GM18870 (cell line): ENCODE measurements around the gene KLRG1.

Experiments
- ATAC-seq: cut with Tn5 transposase; IDR thresholded peaks from one replicate; pipeline ENCODE4 v1.9.1; 2021; ENCODE audit warnings: moderate library complexity; ENCODE audit not compliant: unreplicated experiment

Gene KLRG1

GRCh38 chr12:8985213-8985754, 4.1 kb upstream of the KLRG1 start:
- no peak for ATAC-seq

DNA sequence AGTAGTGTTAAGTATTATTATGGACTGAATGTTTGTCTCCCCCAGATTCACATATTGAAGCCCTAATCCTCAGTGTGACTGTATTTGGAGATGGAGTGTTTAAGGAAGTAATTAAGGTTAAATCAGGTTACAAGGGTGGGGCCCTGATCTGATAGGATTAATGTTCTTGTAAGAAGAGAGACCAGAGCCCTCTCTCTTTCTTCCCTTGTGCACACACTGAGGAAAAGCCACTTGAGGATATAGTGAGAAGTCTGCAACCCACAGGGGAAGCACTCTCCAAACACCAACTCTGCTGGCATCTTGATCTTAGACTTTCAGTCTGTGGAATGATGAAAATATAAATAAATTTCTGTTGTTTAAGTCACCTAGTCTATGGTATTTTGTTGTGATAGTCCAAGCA, 2.2 kb upstream of the KLRG1 start:
- ATAC-seq = no peak

DNA sequence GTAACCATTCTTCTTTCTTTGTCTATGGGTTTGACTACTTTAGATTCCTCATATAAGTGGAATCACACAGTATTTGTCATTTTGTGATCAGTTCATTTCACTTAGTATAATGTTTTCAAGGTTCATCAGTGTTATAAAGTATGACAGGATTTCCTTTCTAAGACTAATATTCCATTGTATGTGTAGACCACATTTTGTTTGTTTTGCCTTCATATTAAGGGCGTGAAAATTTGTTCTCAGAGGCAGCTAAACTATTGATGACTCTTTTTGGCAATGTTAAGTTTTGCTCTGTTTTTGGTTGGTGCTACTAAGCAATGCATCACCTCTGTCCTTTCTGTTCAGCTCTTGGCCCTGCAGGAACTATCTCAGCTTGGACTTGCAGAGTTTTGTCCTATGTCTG, 1.7 kb upstream of the KLRG1 start:
- ATAC-seq = no peak

DNA sequence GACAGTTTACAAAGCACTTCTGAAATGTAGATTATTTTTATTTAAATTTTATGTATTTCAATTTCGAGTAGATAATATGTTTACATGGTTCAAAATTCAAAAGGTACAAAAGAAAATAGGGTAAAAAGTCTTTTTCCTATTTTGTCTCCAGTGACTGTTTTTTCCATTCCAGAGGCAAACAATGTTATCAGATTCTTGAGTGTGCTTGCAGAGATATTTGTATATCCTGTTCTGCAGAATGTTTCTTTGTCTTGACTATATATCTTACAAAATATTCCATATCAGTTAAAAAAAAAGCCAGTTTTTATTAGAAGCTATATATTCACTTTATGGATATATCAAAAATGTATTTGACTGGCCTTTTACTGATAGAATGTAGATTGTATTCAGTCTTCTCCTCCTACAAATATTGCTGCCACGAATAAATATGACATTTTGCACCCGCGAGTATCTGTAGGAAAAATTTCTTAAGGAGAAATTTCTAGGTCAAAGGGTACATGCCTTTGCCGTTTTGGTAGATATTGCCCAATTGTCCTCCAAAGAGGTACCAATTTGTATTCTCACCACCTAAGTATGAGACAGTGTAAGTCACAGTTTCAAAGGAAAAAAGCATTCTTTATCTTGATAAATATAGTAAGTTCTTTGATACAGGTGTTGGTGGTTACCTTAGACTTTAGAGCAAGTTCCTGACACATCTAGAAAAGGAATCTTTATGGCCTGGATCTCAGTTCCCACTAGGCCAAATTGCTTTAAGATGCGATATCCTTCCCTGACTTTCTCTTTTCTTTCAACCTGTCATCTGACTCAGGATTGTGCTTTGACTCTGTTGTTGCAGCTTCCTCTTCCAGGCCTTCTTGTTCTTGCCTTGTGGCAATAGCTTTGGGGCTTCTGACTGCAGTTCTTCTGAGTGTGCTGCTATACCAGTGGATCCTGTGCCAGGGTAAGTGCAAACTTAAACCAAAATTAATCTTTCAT, 2.3 kb downstream of the KLRG1 start:
- ATAC-seq = no peak

DNA sequence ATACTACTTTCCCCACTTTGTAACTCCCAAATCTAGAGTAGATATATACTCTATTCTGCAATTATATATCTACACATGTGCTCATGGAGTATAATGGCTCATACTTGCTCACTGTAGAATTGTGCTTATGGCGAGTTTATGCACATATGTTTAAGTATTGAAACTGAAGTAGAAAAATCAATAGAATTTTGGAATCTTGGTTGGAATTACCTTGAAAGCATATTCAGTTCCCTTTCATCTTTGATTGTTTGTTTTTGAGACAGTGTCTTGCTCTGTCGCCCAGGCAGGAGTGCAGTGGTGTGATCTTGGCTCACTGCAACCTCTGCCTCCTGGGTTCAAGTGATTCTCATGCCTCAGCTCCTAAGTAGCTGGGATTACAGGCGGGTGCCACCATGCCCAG, 4.5 kb downstream of the KLRG1 start:
- no peak for ATAC-seq

GRCh38 chr12:8995021-8995775, 5.9 kb downstream of the KLRG1 start:
- no peak for ATAC-seq

DNA sequence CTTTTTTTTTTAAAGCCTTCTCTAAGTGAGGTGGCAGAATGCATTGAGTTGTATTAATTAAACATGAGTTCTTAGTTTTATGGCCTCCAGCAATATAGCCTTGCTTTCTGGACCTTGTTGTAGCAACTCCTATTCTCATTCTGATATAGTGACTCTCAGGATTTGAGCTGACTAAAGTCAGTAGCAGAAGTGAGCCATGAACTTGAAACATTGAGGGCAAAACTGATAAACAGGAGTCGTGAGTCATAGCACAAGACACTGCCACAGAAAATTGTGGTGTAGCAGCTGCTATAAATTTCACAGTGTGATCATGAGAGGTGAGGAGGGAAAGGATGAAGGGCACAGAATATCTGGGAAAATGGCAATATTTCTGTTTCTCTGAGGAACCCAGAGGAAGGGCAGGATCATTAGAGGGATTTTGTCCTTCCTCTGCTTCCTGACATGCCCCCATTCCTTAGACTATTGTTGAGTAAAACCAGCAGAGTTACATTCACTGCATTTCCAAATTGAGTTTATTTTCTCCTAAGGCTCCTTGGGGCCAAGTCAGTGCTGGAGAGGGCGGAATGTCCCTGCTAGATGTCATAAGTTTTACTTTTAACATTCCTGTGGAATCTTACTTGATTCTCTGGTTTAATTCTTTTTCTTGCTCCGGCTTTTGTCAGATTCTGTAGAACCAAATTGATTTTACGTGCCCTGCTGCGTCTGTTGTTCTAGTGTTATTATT, 7.5 kb downstream of the KLRG1 start:
- peak; percentile 92 for ATAC-seq

DNA sequence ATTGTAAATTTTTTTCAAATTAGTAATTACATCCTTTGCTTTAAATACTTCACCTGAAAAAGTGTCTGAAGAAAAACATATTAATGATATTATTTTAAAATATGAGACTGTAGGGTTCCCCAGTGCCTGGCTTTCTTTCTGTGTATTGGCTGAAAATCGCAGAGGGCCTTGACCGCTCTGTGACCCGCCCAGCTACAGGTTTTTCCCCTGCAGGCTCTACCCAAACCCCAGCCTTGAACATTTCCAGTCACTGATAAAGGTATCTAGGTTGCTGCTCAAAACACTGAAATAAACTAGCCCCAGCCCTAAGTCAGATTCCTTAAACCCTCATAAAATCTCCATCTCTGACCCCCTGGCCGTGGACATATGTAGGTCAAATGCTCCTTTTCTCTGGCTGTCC, 11.9 kb downstream of the KLRG1 start:
- ATAC-seq = no peak

- no peak for ATAC-seq
Observed at GRCh38 chr12:9002335-9002734, 13.0 kb downstream of the KLRG1 start.

GRCh38 chr12:9022592-9022991, 33.2 kb downstream of the KLRG1 start:
- ATAC-seq = no peak

- ATAC-seq = no peak
Observed at GRCh38 chr12:9024512-9024911, 35.2 kb downstream of the KLRG1 start.

DNA sequence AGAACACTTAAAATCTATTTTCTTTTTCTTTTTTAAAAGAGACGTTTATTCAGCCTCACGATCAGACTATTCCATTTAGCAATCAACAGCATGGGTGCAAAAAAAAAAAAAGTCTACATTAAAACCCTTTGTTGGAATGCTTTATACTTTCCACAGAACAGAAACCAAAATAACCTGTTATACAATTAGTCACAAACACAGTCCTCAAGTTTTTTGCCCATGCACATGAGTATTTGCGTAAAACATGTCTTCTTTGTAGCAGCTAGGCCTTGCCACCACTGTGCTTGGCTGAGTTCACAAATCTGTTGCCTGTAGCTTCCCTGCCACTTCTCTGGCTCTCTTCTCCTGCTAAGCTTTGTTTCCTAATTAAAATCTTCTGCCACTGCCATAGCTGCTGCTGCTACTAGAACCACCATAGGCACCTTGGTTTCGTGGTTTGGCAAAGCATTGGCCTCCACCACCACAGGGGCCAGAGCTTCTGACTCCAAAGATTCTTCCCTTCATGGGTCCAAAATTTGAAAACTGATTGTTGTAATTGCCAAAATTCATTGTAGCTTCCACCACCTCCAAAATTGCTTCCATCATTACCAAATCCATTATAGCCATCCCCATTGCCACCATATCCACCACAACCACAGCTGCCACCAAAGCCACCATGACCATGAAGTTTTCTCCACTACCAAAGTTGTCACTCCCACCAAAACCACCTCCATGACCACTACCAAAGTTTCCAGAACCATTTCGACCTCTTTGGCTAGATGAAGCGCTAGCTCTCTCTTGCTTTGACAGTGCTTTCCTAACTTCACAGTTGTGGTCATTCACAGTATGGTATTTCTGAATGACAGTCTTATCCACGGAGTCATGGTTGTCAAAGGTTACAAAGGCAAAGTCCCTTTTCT, 38.1 kb downstream of the KLRG1 start:
- no peak for ATAC-seq

DNA sequence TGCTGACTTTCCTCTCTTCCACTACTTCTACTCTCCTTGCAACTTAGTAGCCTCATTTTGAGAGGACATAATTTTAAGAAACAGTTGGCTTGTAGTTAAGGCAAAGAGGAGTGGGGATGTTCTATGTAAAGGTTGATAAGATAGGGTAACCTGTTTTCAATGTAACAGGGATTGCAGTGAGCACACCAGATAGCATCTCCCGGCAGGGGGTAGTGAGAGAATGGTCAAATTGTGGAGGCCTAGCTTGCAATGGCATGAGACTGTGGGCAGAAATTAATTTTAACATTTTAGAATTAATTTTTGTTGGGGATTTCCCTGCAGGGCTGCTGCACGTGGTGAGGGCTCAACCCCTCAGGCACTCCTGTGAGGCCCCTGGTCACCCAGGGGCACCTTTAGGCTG, 41.4 kb downstream of the KLRG1 start:
- no peak for ATAC-seq

DNA sequence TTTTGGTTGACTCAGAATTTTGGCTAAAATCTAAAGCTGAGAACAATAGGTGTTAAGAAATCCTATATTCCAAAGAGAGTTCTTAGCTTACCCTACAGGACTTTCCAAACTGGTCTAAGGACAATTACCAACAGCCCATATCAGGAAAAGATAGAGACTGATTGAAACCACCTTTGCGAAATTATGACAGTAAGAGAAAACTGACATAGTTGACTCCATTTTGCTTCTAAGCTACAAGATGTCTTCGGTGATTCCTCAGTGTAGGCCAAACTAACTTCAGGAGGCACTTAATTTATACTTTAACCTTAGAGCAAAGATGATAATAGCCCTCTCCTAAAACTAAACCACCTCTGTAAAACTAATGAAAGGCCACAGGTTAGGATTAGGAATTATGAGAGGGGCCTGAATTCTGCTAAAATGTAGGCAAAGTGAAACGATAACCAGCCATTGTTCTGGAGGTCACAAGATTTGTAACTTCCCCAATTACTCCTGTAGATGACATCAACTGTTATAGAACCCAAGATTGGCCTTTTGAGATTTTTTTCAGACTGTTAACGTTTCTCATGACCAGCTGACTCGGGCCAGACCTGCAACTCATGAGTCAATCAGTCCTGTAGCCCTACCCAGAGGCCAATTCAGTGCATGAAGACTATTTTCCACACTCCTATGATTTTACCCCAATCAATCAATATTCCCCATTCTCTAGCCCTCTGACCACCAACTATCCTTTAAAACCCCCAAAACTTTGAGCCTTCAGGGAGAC, 43.0 kb downstream of the KLRG1 start:
- ATAC-seq = no peak

DNA sequence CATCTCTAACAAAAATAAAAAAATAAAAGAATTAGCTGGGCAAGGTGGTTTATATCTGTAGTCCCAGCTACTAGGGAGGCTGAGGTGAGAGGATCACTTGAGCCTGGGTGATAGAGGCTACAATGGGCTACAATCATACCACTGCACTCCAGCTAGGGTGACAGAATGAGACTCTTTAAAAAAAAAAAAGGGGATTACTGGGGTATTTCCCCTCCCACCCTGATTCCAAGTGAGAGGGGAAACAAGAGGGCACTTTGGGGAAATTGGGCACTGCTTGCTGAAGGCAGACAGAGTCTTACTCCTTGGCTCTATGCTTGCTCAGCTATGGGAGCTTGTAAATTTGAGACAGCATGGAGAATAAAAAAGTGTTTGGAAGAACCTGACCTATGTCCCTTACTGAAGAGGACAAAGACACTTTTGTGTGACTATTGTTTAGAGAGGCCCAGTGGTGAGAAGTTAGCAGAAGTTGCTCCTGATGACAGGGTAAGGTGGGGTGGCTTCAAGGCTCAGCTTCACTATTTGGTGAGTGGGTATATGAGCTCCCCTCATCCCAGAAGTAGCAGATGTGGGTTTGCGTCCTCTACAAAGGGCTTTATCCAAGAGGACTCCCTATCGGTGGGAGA, 44.0 kb downstream of the KLRG1 start:
- no peak for ATAC-seq

DNA sequence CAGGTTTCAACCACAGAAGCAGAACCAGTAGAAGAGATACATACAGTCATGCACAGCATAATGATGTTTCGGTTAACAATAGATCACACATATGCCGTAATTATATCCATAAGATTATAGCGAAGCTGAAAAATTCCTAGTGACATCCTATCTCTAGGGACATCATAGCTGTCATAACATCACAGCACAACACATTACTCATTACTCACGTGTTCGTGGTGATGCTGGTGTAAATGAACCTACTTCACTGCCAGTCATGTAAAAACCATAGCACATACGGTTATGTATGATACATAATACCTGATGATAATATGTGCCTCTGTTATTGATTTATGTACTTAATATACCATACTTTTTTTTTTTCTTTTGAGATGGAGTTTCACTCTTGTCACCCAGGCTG, 44.7 kb downstream of the KLRG1 start:
- no peak for ATAC-seq

- no peak for ATAC-seq
Observed at GRCh38 chr12:9036227-9036626, 46.9 kb downstream of the KLRG1 start.

GRCh38 chr12:9037431-9037830, 48.1 kb downstream of the KLRG1 start:
- no peak for ATAC-seq

- no peak for ATAC-seq
Observed at GRCh38 chr12:9039397-9039977, 50.1 kb downstream of the KLRG1 start.
